NOMO-1 treated with DMSO at 0.1 percent for 48 hours (cell line): ENCODE data around the gene PCNT.
"Not testable (repeated sequence)": the region's sequence is repeated elsewhere in the genome, so short reads cannot be mapped to it uniquely, and the experiment has no call there.

Experiments
- DNase-seq: peaks from one replicate; lab custom pipeline; 2025; ENCODE audit not compliant: unreplicated experiment; lab: John Stamatoyannopoulos, UW

PCNT gene

GRCh38 chr21:46357335-46357604, 33.3 kb downstream of the PCNT start:
- no peak for DNase-seq

DNA sequence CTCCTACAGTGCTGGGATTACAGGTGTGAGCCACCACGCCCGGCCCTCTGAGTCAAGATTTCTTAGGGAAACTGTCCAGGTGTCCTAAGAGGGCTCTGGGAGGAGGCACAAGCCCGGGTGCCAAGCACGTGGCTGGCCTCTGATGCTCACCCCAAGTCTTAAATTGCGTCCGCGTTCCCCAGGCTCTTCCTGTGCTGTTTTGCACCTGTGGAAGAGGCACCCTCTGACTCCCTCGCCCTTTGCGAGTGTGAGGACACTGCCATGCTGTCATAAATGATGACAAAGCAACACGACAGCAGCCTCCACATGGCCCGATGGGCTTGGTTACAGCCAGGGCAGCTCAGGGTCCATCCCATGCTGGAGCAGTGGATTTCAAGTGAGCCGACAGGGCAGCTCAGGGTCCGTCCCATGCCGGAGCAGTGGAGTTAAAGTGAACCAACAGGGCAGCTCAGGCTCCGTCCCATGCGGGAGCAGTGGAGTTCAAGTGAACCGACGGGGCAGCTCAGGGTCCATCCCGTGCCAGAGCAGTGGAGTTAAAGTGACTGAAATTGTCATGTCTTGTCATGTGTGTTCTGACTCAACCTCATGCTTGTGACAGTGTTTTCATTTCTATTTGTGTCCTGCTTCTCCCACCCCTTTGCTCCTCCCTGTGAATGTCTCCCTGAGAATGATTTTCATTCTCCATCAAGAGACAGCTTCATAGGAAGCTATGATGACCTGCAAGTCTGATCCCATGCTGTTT, 33.9 kb downstream of the PCNT start:
- no peak for DNase-seq

GRCh38 chr21:46361176-46361575, 37.2 kb downstream of the PCNT start:
- DNase-seq: no peak

DNA sequence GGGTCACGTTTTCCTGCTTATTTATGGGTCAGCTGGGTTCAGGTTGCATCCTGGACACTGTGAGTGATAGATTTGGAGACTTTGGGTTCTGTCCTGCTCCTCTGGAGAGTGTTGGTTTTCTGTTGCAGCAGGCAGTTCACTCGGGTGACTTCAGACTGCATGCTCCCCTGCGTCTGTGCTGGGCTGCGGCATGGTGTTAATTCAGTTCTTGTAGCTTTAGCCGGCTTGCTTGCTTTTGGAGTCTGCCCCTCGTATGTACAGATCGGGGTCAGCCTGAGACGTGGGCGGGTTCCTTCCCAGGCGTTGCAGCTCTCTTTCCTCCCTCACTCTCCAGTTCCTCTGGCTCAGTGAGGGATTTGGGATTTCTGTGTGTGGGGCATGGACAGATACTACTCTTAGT, 38.0 kb downstream of the PCNT start:
- DNase-seq: no peak

DNA sequence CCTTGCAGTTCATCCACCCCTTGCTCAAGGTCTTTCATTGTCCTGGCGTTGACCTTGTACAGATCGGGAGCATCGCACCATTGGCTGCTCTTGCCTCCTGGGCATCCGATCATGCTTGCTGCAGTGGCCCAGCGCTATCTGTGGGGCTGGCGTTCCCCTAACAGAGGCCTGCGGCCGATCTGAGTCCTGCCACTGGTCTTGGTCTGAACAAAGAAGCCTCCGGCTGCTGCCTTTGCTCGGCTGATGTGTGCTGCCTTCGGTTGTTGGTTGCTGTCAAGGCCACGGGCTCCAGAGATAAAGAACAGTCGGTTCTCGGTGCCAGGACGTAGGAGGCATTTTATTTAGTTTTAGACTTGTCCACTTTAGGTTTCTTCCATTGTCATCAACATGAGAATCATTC, 39.0 kb downstream of the PCNT start:
- no peak for DNase-seq

DNA sequence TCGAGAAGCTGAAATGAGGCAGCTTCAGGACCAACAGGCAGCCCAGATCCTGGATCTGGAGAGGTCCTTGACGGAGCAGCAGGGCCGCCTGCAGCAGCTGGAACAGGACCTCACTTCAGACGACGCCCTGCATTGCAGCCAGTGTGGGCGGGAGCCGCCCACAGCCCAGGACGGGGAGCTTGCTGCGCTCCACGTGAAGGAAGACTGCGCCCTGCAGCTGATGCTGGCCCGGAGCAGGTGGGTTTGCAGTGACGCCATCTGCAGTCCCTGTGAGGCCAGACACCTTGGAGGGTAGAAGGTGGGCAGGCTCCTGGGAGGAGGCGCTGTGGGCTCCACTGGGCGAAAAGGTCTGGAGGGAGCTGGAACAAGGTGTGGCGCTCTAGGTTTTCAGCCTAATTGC, 39.7 kb downstream of the PCNT start:
- no peak for DNase-seq

- DNase-seq: no peak
These were observed 42.1 kb downstream of the PCNT start for GRCh38 chr21:46366091-46366490.

DNA sequence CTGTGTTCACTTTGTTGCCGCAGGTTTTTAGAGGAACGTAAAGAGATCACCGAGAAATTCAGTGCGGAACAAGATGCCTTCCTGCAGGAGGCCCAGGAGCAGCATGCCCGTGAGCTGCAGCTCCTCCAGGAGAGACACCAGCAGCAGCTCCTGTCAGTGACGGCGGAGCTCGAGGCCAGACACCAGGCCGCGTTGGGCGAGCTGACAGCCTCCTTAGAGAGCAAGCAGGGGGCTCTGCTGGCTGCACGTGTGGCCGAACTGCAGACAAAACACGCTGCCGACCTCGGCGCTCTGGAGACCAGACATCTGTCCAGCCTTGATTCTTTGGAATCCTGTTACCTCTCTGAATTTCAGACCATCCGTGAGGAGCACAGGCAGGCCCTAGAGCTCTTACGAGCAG, 42.6 kb downstream of the PCNT start:
- DNase-seq: no peak

- no peak for DNase-seq
These were observed 43.0 kb downstream of the PCNT start for GRCh38 chr21:46366966-46367365.

- no peak for DNase-seq
These were observed 44.8 kb downstream of the PCNT start for GRCh38 chr21:46368533-46369285.

GRCh38 chr21:46369520-46370235, 45.7 kb downstream of the PCNT start:
- no peak for DNase-seq

GRCh38 chr21:46371204-46372013, 47.5 kb downstream of the PCNT start:
- DNase-seq: no peak

- no peak for DNase-seq
These were observed 48.1 kb downstream of the PCNT start for GRCh38 chr21:46372014-46372485.

DNA sequence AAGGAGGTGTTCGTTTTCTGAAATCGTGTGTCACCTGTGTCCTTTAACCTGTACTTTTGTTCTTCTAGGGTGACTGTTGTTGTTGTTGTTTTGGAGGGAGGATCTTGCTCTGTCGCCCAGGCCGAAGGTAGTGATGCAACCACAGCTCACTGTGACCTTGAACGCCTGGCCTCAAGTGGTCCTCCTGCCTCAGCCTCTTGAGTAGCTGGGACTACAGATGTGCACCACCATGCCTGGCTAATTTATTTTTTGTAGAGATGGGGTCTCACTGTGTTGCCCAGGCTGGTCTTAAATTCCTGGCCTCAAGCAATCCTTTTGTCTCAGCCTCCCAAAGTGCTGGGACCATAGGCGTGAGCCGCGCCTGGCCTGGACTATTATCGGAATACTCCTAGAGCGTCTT, 49.0 kb downstream of the PCNT start:
- not testable (repeated sequence) for DNase-seq

- no peak for DNase-seq
These were observed 50.9 kb downstream of the PCNT start for GRCh38 chr21:46374761-46375389.

DNA sequence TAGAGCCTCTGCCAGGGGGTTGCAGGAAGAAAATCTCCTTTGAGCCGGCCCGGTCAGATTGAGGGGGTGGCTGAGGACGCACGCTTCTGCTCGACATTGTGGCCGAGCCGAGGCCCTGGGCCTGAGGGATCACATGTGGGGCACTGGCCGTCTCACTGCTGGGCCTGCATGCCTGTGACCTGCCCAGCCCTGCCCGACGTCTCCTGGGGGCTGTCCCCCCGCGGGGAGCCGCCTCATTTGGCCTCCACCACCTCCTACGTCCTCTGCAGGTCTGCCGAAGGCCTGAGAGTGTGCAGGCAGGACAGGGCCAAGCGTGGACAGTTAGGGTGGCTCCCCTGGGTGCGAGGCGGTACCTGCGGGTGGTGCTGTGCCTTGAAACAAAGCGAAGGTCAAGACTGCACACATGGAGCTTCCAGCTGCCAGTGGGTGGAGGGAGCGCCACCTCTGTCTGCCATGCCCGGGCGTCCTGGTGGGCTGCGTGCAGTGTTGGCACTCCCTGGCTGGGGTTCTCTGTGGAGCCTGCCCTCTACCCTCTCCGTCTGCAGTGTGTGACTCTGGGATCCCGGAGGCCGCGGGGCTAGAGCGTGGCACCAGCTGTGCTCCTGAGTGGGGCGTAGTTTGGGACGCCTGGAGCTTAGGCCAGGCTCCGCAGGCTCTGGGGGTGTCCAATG, 51.7 kb downstream of the PCNT start:
- DNase-seq: no peak

DNA sequence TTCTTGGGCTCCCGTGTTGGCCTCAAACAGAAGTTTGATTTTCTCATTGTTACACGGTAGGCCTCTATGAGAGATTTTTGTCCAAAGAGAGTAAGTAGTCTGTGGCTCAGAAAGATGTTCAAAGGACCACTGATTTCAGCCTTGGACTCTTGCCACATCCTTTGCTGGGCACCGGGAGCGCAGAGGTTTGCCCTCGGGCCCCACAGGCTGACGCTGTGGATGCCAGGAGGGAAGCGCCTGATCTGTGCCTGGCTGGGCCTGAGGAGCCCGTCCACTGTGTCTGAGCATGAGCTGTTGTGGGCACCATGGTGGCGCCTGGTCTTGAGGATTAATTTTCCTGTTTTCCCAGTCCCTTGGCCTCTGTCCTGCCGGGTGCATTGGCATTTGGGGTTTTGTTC, 52.3 kb downstream of the PCNT start:
- DNase-seq: no peak

DNA sequence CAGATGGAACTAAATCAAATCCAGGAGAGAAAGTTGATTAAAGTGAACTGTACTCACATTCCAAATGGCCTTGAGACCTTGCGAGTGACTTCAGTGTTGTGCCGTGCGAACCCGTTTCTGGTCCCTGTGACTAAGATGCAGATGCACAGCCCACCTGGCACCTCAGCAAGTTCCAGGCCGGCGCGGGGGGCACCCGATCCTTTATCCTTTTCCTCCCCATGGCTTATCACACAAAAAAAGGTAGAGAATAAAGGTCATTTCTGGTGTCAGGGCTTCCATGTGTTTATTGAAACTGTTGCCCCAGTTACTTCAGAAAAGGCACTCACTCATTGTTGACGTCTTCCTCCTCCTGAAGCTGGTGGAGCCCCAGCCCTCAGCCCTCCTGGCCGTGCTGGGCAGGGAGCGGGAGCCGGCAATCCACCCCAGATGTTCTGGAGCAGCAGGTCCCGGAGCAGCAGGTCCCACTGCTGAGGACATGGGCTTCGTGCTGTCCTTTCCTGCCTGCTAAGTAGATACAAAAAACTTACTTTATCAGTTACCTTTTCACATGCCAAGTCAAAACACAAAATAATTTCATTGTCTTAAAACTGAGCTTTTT, 53.0 kb downstream of the PCNT start:
- DNase-seq: no peak

DNA sequence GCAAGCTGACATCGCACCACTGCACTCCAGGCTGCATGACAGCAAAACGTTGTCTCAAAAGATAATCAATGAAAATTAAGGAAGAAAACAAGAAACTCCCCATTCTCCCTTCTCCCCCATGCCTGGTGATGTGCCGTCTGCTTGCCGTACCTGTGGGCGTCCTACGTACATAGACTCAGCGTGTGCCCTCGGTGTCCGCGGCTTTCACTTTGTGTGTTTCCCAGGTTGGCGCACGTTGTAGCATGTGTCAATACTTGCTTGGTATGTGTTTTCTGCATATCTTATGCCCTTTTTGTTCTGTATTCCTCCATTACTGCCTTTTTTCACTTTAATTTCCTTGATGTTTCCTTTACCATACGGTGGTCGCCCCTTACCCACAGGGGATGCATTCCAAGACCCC, 53.8 kb downstream of the PCNT start:
- no peak for DNase-seq

DNA sequence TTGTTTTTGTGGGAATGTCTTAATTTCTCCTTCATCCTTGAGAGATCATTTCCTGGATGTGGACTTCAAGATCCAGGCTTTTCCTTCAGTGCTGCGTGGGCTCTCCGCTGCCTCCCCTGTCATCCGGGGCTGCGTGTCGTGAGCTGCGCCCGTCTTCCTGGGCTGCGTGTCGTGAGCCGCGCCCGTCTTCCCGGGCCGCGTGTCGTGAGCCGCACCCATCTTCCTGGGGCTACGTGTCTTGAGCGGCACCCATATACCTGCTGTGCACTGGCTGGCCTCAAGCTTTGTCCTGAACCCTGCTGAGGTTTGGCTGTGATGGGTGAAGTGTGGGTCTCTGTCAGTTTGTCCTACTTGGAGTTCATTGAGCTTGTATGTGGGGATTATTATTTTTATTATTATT, 55.1 kb downstream of the PCNT start:
- no peak for DNase-seq
